ENCODE results near the gene RAB1A.
"Not testable (repeated sequence)": the region's sequence is repeated elsewhere in the genome, so short reads cannot be mapped to it uniquely, and the experiment has no call there.

Gene RAB1A

GRCh38 chr2:65129826-65130663 is at the start of gene RAB1A:
Gene RAB1A (minus strand): TSS chr2:65130106. CDS start chr2:65129915, 191 bp downstream.
- TF ChIP-seq CTCF (IDR thresholded peaks at IDR 0.05; ENCODE audit: low read depth, low read length) (no peak), EZH2phosphoT487 (IDR thresholded peaks at IDR 0.05; ENCODE audit: low read depth) (no peak)
- Histone ChIP-seq H3K4me2 (ENCODE audit: low read length) (peak within 1 kb of the TSS; percentile 94), H2AFZ (ENCODE audit: low read depth, low read length) (peak within 1 kb of the TSS; percentile 83), H3K79me2 (ENCODE audit: low read length) (peaks cover 48% of the 10 kb centered on the region), H3K4me1 (ENCODE audit: low read length) (peaks cover 27% of the 10 kb centered on the region), H3K36me3 (replicated peaks; ENCODE audit: low read depth, low read length) (peaks cover 5% of the 10 kb centered on the region), H3K4me3 (ENCODE audit: low read length) (peak within 1 kb of the TSS; percentile 91), H4K20me1 (ENCODE audit: insufficient read depth, low read length) (peaks cover 42% of the 10 kb centered on the region), H3K27me3 (ENCODE audit: low read depth, low read length) (no peaks in the 10 kb centered on the region), H3K9me3 (ENCODE audit: insufficient read depth, low read length) (no peaks in the 10 kb centered on the region), H3K9ac (ENCODE audit: low read length) (peak within 1 kb of the TSS; percentile 91), H3K27ac (ENCODE audit: low read length) (peak within 1 kb of the TSS; percentile 64)

GRCh38 chr2:65177751-65178442 is 48.0 kb upstream of the RAB1A start:
- H2AFZ ChIP-seq (ENCODE audit: low read depth, low read length), result no peak overlapping the region
- H3K9ac ChIP-seq (ENCODE audit: low read length), result no peak overlapping the region
- H4K20me1 ChIP-seq (ENCODE audit: insufficient read depth, low read length), result no peaks in the 10 kb centered on the region
- H3K4me2 ChIP-seq (ENCODE audit: low read length), result peak overlapping the region; percentile 1; the same call in 1 of the 2 replicates
- no peak overlapping the region for H3K27ac ChIP-seq (ENCODE audit: low read length)
- 0 out of 2 replicates have a peak, but pooled peaks cover 1% of the 10 kb centered on the region for H3K27me3 ChIP-seq (ENCODE audit: low read depth, low read length)
- no peak overlapping the region for H3K4me3 ChIP-seq (ENCODE audit: low read length)
- no peaks in the 10 kb centered on the region for H3K79me2 ChIP-seq (ENCODE audit: low read length)
- H3K4me1 ChIP-seq (ENCODE audit: low read length), result peaks cover 16% of the 10 kb centered on the region
- H3K36me3 ChIP-seq (replicated peaks; ENCODE audit: low read depth, low read length), result no peaks in the 10 kb centered on the region
- H3K9me3 ChIP-seq (ENCODE audit: insufficient read depth, low read length), result no peaks in the 10 kb centered on the region
- TF ChIP-seq CTCF (IDR thresholded peaks at IDR 0.05; ENCODE audit: low read depth, low read length) (no peak), EZH2phosphoT487 (IDR thresholded peaks at IDR 0.05; ENCODE audit: low read depth) (no peak)

GRCh38 chr2:65175894-65176530 is 46.1 kb upstream of the RAB1A start:
- H3K27ac ChIP-seq (ENCODE audit: low read length), result no peak overlapping the region
- H3K79me2 ChIP-seq (ENCODE audit: low read length), result no peaks in the 10 kb centered on the region
- H3K36me3 ChIP-seq (replicated peaks; ENCODE audit: low read depth, low read length), result no peaks in the 10 kb centered on the region
- no peak for TF ChIP-seq CTCF (IDR thresholded peaks at IDR 0.05; ENCODE audit: low read depth, low read length)
- no peak for TF ChIP-seq EZH2phosphoT487 (IDR thresholded peaks at IDR 0.05; ENCODE audit: low read depth)
- peaks cover 16% of the 10 kb centered on the region for H3K4me1 ChIP-seq (ENCODE audit: low read length)
- H3K9ac ChIP-seq (ENCODE audit: low read length), result no peak overlapping the region
- H3K9me3 ChIP-seq (ENCODE audit: insufficient read depth, low read length), result no peaks in the 10 kb centered on the region
- no peak overlapping the region for H2AFZ ChIP-seq (ENCODE audit: low read depth, low read length)
- H4K20me1 ChIP-seq (ENCODE audit: insufficient read depth, low read length), result no peaks in the 10 kb centered on the region
- H3K4me3 ChIP-seq (ENCODE audit: low read length), result no peak overlapping the region
- no peaks in the 10 kb centered on the region for H3K27me3 ChIP-seq (ENCODE audit: low read depth, low read length)
- H3K4me2 ChIP-seq (ENCODE audit: low read length), result no peak overlapping the region

GRCh38 chr2:65174031-65174430 is 44.1 kb upstream of the RAB1A start:
- H3K9ac ChIP-seq (ENCODE audit: low read length); H3K4me3 ChIP-seq (ENCODE audit: low read length); H3K27me3 ChIP-seq (ENCODE audit: low read depth, low read length); H4K20me1 ChIP-seq (ENCODE audit: insufficient read depth, low read length); H3K27ac ChIP-seq (ENCODE audit: low read length); H3K79me2 ChIP-seq (ENCODE audit: low read length); H3K36me3 ChIP-seq (replicated peaks; ENCODE audit: low read depth, low read length); H3K9me3 ChIP-seq (ENCODE audit: insufficient read depth, low read length); H3K4me2 ChIP-seq (ENCODE audit: low read length); H2AFZ ChIP-seq (ENCODE audit: low read depth, low read length): not testable (repeated sequence)
- peaks cover 18% of the 10 kb centered on the region for H3K4me1 ChIP-seq (ENCODE audit: low read length)
